Fibroblast of mammary gland (primary cell): ENCODE measurements around the gene RNF181.

Experiments used
- DNase-seq: peaks from one replicate; pipeline ENCODE4 v3.0.0-alpha.2; 2010; ENCODE audit warnings: low read depth
- H3K4me3 ChIP-seq: 2 replicates; pipeline ENCODE4 v1.5.1; 2011; ENCODE audit warnings: low read depth, mild to moderate bottlenecking, low read length, moderate library complexity; ENCODE audit not compliant: control insufficient read depth
- TF ChIP-seq, protein P1 (sequence below): conservative IDR thresholded peaks from 2 replicates; pipeline ENCODE4 v1.5.1; 2011; ENCODE audit warnings: low read depth, low read length, inconsistent platforms; ENCODE audit not compliant: control insufficient read depth, insufficient read depth

The RNF181 gene

DNA sequence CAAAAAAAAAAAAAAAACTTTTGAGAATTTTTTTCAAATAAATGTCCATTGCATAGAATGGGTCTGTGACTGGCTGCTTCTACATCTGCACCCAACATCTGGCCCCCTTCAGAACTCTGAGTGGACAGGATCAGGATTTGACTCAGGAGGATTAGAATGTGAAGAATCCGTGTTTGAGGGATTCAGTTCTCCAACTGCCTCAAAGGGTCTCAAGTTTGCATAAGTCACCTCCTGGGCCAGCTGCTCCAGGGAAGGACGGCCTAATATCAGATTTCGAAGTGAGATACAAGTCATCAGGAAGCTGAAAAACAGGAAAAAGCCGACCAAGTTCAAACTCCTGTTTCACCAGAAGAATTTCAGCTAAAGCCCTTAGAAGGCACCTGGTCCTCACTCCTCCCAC, 45.7 kb upstream of the RNF181 start:
- TF ChIP-seq, protein P1, sequence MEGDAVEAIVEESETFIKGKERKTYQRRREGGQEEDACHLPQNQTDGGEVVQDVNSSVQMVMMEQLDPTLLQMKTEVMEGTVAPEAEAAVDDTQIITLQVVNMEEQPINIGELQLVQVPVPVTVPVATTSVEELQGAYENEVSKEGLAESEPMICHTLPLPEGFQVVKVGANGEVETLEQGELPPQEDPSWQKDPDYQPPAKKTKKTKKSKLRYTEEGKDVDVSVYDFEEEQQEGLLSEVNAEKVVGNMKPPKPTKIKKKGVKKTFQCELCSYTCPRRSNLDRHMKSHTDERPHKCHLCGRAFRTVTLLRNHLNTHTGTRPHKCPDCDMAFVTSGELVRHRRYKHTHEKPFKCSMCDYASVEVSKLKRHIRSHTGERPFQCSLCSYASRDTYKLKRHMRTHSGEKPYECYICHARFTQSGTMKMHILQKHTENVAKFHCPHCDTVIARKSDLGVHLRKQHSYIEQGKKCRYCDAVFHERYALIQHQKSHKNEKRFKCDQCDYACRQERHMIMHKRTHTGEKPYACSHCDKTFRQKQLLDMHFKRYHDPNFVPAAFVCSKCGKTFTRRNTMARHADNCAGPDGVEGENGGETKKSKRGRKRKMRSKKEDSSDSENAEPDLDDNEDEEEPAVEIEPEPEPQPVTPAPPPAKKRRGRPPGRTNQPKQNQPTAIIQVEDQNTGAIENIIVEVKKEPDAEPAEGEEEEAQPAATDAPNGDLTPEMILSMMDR = no peak
- peak; percentile 97 for DNase-seq
- no peak overlapping the region for H3K4me3 ChIP-seq

DNA sequence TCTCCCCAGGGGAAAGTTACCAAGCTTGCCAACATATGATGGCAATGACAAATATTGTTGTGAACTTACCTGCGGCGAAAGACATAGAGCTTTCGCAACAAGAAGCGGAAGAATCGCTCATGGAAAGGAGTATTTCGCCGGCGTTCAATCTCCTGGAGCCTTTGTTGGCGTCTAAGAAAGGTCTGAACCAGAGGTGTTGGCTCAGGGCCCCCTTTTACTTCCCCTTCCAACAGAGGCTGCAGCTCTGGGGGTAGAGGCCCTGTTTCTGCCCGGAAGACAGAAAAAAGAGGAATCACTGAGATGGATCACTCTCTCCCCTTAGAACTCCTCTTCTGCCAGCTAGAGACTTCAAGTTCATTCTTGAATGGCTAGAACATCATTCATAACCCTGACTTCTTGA, 45.1 kb upstream of the RNF181 start:
- TF ChIP-seq, protein P1 = no peak
- no peak for DNase-seq
- H3K4me3 ChIP-seq = no peak overlapping the region

DNA sequence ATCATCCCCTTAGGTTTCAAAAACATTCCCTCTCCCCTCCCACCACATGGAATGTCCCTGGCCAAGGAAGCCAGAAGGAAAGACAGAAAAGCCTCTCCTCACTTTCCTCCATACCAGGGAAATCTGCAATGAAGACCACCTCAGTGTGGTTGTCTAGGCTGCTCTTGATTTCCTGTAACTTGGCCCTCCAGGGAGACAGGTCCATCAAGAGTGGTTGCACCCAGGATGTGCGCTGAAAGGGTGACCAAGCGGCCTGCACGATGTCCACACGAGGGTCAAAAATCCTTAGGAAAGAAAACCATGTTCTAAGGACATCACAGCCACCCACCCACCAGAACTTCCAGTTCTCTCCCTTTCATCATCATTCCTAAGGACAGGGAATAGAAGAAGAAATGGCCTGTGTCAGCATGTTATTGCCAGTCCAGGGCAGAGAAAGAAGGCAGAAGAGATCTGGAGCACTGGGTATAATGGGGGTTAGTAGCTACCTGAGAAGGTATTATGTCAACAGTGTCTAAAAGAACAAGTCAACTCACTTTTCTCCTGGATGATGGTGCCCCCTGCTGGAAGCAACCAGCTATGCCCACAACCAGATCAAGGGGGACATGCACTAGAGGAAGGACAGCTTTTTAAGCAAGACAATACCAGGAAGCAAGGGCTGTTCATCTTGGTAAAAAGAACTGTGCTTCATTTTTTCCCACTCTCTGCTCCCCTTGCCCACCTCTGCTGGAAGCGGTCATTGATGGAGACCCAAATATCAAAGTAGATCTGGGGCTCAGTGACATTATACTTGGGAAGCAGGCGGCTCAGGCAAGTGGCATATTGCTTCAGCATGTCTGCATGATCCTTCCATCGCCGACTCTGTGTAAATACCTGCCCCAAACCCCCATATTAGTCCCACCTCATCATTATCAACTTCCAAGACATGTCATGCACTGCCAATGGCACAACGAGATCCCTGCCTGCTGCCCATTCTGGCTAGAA, 43.6 kb upstream of the RNF181 start:
- TF ChIP-seq, protein P1 = peak; percentile 95
- DNase-seq = peak; percentile 78
- H3K4me3 ChIP-seq = no peak overlapping the region

DNA sequence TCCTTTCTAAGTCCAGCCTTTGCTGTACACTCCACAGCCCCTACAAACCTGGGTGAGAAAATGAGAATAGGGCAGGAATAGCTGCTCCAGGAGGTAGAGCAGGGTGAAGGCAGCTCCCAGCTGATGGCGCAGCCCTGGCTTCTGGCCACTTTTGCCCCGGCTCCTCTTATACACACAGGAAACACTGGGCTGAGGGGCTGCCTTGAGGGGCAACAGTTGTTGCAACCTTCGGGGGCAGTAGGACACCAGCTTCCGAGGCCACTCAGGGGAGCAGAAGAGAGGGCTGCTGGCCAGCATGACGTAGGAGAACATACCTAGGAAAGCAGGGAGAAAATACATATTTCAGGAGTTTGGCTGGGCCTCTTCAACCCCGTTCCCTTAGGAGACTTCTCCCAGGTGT, 42.4 kb upstream of the RNF181 start:
- no peak for DNase-seq
- TF ChIP-seq, protein P1 = no peak
- H3K4me3 ChIP-seq = no peak overlapping the region

DNA sequence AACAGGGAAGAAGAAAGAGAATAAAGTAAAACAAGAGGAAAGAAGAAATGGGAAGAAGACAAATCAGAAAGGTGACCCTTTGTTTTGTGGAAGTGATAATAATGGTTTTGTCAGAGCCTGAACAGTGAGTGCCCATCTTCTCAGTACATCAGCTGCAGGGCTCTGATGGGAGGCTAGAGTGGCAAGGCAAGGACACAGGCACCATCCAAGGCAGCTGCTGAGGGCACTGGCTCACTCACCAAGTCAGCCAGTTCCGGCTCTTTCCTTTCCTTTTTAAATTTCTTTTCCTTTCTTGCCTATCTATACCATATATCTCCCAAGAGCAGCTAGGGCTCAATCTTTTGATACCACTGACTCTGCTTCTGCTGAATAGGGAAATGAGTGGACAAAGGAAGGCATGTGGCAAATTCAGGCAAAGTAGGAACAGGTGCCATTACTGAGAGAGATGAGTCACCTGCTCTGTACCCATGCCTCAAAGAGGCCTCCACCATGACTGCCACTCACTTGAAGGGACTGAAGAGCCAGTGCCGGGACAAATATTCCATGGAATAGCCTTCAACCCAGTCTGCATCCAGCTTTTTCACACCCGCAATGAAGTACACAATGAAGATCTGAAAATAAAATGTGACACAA, 40.4 kb upstream of the RNF181 start:
- no peak overlapping the region for H3K4me3 ChIP-seq
- TF ChIP-seq, protein P1 = no peak

DNA sequence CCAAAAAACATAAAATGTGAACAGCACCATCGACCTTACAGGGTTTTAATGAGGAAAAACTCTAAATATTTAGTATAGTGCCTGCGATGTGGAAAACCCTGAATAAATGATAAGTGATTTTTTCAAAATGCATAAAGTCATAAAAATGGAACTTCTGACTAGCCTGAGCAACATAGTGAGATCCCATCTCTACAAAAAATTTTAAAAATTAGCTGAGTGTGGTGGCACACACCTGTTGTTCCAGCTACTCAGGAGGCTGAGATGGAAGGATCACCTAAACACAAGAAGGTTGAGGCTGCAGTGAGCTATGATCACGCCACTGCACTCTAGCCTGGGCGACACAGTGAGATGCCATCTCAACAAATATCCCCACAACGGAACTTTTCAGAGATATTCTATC, 38.4 kb upstream of the RNF181 start:
- DNase-seq = no peak
- TF ChIP-seq, protein P1 = no peak
- no peak overlapping the region for H3K4me3 ChIP-seq

More for the DNA sequence above, 40.4 kb upstream of the RNF181 start:
- no peak for DNase-seq
